HepG2 (cell line): ENCODE results near the gene TRNP1. TPM values are rescaled to one million over a fixed set of nuclear protein-coding genes. Genes with fewer than 3 reads are reported as not detected.
A peak's percentile ranks its signal among the peaks of the same experiment; 100 is the strongest.

Experiments
- CBX5 ChIP-seq: sonication (generic); formaldehyde crosslinking; IDR thresholded peaks from 2 replicates; pipeline ENCODE4 v1.4.0; 2020; ENCODE audit warnings: missing genetic modification reagents, borderline replicate concordance
- IRF2 ChIP-seq: IDR thresholded peaks from 2 replicates; pipeline ENCODE4 v1.6.1; 2018; ENCODE audit warnings: missing genetic modification reagents, missing compliant biosample characterization
- KDM2A ChIP-seq: sonication (generic); formaldehyde crosslinking; IDR thresholded peaks from 2 replicates; pipeline ENCODE4 v1.4.0; 2020; ENCODE audit warnings: low read depth, missing genetic modification reagents, borderline replicate concordance
- KLF9 ChIP-seq: IDR thresholded peaks from 2 replicates; pipeline ENCODE4 v1.6.1; 2016; ENCODE audit warnings: low read depth
- KMT2B ChIP-seq: IDR thresholded peaks from 2 replicates; pipeline ENCODE4 v1.6.1; 2016; ENCODE audit warnings: missing genetic modification reagents, missing compliant biosample characterization
- MNT ChIP-seq: fragments of 450-650 bp; IDR thresholded peaks from 2 replicates; pipeline ENCODE4 v1.6.1; 2016
- POLR2AphosphoS5 ChIP-seq: IDR thresholded peaks from 2 replicates; pipeline ENCODE4 v1.6.1; 2012; ENCODE audit warnings: low read depth, low read length
- RBFOX2 ChIP-seq: fragments of 200-400 bp; formaldehyde crosslinking; IDR thresholded peaks from 2 replicates; pipeline ENCODE4 v1.6.1; 2017; ENCODE audit warnings: low read depth, mild to moderate bottlenecking, low read length
- RBM39 ChIP-seq: fragments of 200-400 bp; formaldehyde crosslinking; IDR thresholded peaks from one replicate; pipeline ENCODE4 v1.6.1; 2018; ENCODE audit warnings: antibody characterized with exemption, mild to moderate bottlenecking, low read depth, low read length; ENCODE audit not compliant: poor library complexity, severe bottlenecking
- SRY ChIP-seq: sonication (generic); formaldehyde crosslinking; IDR thresholded peaks from 2 replicates; pipeline ENCODE4 v1.8.0; 2022; ENCODE audit warnings: mild to moderate bottlenecking, missing genetic modification reagents
- TFDP1 ChIP-seq: IDR thresholded peaks from 2 replicates; pipeline ENCODE4 v1.6.1; 2016; ENCODE audit warnings: missing compliant biosample characterization, missing genetic modification reagents, borderline replicate concordance
- ZBTB20 ChIP-seq: sonication (generic); formaldehyde crosslinking; IDR thresholded peaks from 2 replicates; pipeline ENCODE4 v1.8.1; 2023; ENCODE audit warnings: missing genetic modification reagents, low read depth, mild to moderate bottlenecking, borderline replicate concordance
- ZBTB42 ChIP-seq: sonication (generic); formaldehyde crosslinking; IDR thresholded peaks from 2 replicates; pipeline ENCODE4 v1.5.0; 2020; ENCODE audit warnings: mild to moderate bottlenecking, missing genetic modification reagents
- ZFX ChIP-seq: sonication (generic); formaldehyde crosslinking; IDR thresholded peaks from 2 replicates; pipeline ENCODE4 v1.4.0; 2020; ENCODE audit warnings: mild to moderate bottlenecking, low read depth, missing genetic modification reagents, moderate library complexity
- ZNF501 ChIP-seq: sonication (generic); formaldehyde crosslinking; IDR thresholded peaks from 2 replicates; pipeline ENCODE4 v1.5.1; 2020; ENCODE audit warnings: mild to moderate bottlenecking, moderate library complexity, missing genetic modification reagents
- ZNF574 ChIP-seq: sonication (generic); formaldehyde crosslinking; IDR thresholded peaks from 2 replicates; pipeline ENCODE4 v1.4.0; 2020; ENCODE audit warnings: missing genetic modification reagents
- ZNF770 ChIP-seq: sonication (generic); formaldehyde crosslinking; IDR thresholded peaks from 2 replicates; pipeline ENCODE4 v1.5.0; 2020; ENCODE audit warnings: mild to moderate bottlenecking, missing genetic modification reagents
- ZNF816 ChIP-seq: sonication (generic); formaldehyde crosslinking; IDR thresholded peaks from 2 replicates; pipeline ENCODE4 v1.8.0; 2022; ENCODE audit warnings: missing genetic modification reagents, mild to moderate bottlenecking, borderline replicate concordance
- ZSCAN21 ChIP-seq: sonication (generic); formaldehyde crosslinking; IDR thresholded peaks from 2 replicates; pipeline ENCODE4 v1.8.0; 2022; ENCODE audit warnings: mild to moderate bottlenecking, missing genetic modification reagents, moderate library complexity, borderline replicate concordance
- polyA plus RNA-seq, 8 experiments: library from polyadenylated mRNA; depleted of rRNA in 3 of 8; stranded (reverse) in 7 of 8; unstranded in 1 of 8; fragments of >200 nt; fragmentation: Illumina TruSeq in 4 of 8; extraction: Trizol in 4 of 8; gene quantifications; 2 replicates each; pipeline versions ENCODE4 v1.2.1 to v1.2.3, GENCODE V29; 2011 to 2016; ENCODE audit warnings: low read depth in 4 of 8, missing spikeins in 1 of 8, mixed read lengths in 1 of 8; ENCODE audit not compliant: insufficient read depth in 1 of 8
- total RNA-seq, 5 experiments: library from RNA; depleted of rRNA; stranded (reverse); fragments of >200 nt; fragmentation: Illumina TruSeq; extraction: Trizol; gene quantifications; 2 replicates each; pipeline ENCODE4 v1.2.3, GENCODE V29; 2016; ENCODE audit warnings: low read depth in 1 of 5

Gene TRNP1
- total and polyA plus RNA-seq, 2 of the 13 experiments (the other 11 are each of a cell fraction or from before 2014, with no cell fraction given): 42.0 to 158 TPM

- TF ChIP-seq ZNF574 (CRISPR knock-in tag) (peak; percentile 35; the same call in 1 of the 2 replicates), ZSCAN21 (peak; percentile 56; the same call in 1 of the 2 replicates), ZBTB42 (CRISPR knock-in tag) (no peak), ZBTB20 (CRISPR knock-in tag) (0 out of 2 replicates have a peak, but pooled peaks have one; percentile 21), KLF9 (CRISPR knock-in tag) (no peak), ZNF501 (CRISPR knock-in tag) (peak; percentile 23; the same call in 1 of the 2 replicates), RBM39 (peak; percentile 60), ZNF770 (peak; percentile 80), TFDP1 (CRISPR knock-in tag) (no peak), POLR2AphosphoS5 (no peak; the same call in none of the 2 replicates), RBFOX2 (peak; percentile 40; the same call in 1 of the 2 replicates), MNT (no peak), IRF2 (CRISPR knock-in tag) (no peak; the same call in 1 of the 2 replicates), ZFX (CRISPR knock-in tag) (peak; percentile 33; the same call in 1 of the 2 replicates), KMT2B (CRISPR knock-in tag) (peak; percentile 32; the same call in 1 of the 2 replicates), SRY (CRISPR knock-in tag) (peak; percentile 43), CBX5 (0 out of 2 replicates have a peak, but pooled peaks have one; percentile 16), ZNF816 (CRISPR knock-in tag) (0 out of 2 replicates have a peak, but pooled peaks have one; percentile 15), KDM2A (0 out of 2 replicates have a peak, but pooled peaks have one; percentile 15)
These were observed 7.4 kb downstream of the TRNP1 start (continued) for GRCh38 chr1:27000817-27001460.
